Spinal cord (tissue), 10 donors: Measurements from ENCODE around the gene SNX8. TPM values are rescaled to one million over a fixed set of nuclear protein-coding genes. Genes with fewer than 3 reads are reported as not detected.
A peak's percentile ranks its signal among the peaks of the same experiment; 100 is the strongest.

Experiments
- DNase-seq, 6 donors: peaks; one replicate each; pipeline versions ENCODE4 v3.0.0 to v3.0.0-alpha.2; 2013 to 2015; ENCODE audit warnings: low spot score in 6 of 6, low read depth in 4 of 6
- H3K27ac ChIP-seq: one replicate; pipeline ENCODE4 v1.5.1; 2013; ENCODE audit warnings: low read depth, low read length, control low read depth
- H3K27me3 ChIP-seq: one replicate; pipeline ENCODE4 v1.6.1; 2013; ENCODE audit warnings: low read length; ENCODE audit not compliant: control insufficient read depth, insufficient read depth
- H3K36me3 ChIP-seq: one replicate; pipeline ENCODE4 v1.6.1; 2013; ENCODE audit warnings: low read length; ENCODE audit not compliant: control insufficient read depth, insufficient read depth
- H3K4me1 ChIP-seq: one replicate; pipeline ENCODE4 v1.6.1; 2013; ENCODE audit warnings: low read length; ENCODE audit not compliant: control insufficient read depth, insufficient read depth
- H3K4me3 ChIP-seq: one replicate; pipeline ENCODE4 v1.5.1; 2013; ENCODE audit warnings: low read depth, low read length, control low read depth
- H3K9me3 ChIP-seq: one replicate; pipeline ENCODE4 v1.6.1; 2013; ENCODE audit warnings: low read length; ENCODE audit not compliant: control insufficient read depth, insufficient read depth
- WGBS: methylation state at CpG from one replicate; pipeline ENCODE4 v1.1.5; 2013; ENCODE audit warnings: missing lambda C conversion rate; ENCODE audit not compliant: insufficient coverage; 5-methylcytosine and 5-hydroxymethylcytosine counted together
- polyA plus RNA-seq, 2 donors: library from polyadenylated mRNA; unstranded; fragments of 120-200 nt; gene quantifications; one replicate each; pipeline ENCODE4 v1.2.1, GENCODE V29; 2013; ENCODE audit not compliant: insufficient read length in 2 of 2
- total RNA-seq, 2 donors: library from RNA; depleted of rRNA in 1 of 2; stranded (reverse); fragments of 120-200 nt in 1 of 2; fragments of >200 nt in 1 of 2; gene quantifications; one replicate each; pipeline versions ENCODE4 v1.2.3 to v1.2.4, GENCODE V29; 2013 to 2014
- donor health status: healthy.

The SNX8 gene
- total and polyA plus RNA-seq, 4 donors = 12.2 to 36.9 (median 23.9) TPM

DNA sequence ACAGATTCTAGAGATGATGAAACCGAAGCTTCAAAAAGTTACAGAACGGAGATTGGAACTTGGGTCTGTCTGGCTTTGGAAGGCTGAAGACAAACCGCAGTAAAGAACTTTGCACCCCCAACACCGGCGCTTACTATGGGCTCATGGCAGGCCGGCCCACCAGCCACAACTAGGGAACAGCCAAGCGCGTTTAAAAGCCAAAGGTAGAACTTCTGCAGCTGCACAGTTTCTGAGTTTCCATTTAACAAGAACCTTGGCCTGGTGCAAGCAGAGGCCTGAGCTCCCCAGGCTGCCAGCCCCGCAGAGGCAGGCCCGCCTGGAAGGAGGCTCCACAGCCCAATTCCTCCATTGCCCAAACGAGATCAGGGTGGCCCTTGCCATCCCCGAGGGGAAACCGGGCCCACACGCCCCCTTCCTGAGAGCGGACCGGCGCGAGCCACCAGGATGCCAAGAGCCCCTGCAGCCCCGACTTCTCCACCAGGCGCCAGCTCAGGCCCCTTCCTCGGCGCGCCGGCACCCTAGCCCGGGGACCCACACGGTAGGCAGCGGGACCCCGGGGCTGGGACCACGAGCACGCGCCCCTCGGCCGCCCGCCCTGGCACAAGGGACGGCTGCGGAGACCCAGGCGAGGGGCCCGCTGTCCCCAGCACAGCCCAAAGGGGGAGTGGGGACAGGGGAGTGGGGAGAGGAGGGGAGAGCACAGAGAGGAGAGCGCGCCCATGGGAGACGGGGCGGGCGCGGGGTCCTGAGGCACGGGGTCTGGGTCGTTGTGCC lies 82.1 kb downstream of the SNX8 start:
- Histone ChIP-seq H3K9me3 (no peaks in the 10 kb centered on the region), H3K27me3 (no peaks in the 10 kb centered on the region), H3K4me3 (peak overlapping the region; percentile 87), H3K36me3 (peaks cover 57% of the 10 kb centered on the region), H3K4me1 (peaks cover 31% of the 10 kb centered on the region), H3K27ac (no peak overlapping the region)
- no peak for DNase-seq
- 3% methylated on average over 38 of the region's 46 CpGs for WGBS

GRCh38 chr7:2230882-2231281 lies 83.4 kb downstream of the SNX8 start:
- Histone ChIP-seq H3K9me3 (no peaks in the 10 kb centered on the region), H3K27me3 (no peaks in the 10 kb centered on the region), H3K4me3 (no peak overlapping the region), H3K36me3 (peaks cover 61% of the 10 kb centered on the region), H3K27ac (no peak overlapping the region), H3K4me1 (peaks cover 31% of the 10 kb centered on the region)
- WGBS = 85% methylated on average over 4 of the region's 9 CpGs
- no peak for DNase-seq

DNA sequence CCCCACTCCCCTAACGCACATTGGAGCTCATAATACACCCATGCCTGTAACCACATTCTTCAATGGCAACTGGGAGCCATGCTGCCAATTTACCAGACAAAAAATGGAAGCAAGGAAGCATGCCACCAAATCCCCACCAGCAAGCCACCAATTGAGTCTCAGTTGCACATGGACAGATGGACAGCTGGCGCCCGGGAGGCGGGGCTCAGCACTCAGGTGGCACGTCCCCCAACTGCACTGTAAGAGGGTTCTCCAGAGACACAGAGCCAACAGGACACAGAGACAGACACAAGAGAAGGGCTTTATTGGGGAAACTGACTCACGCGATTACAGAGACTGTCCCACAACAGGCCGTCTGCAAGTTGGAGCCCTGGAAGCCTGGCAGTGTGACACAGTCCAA lies 84.0 kb downstream of the SNX8 start:
- H3K4me1 ChIP-seq = peaks cover 31% of the 10 kb centered on the region
- no peak overlapping the region for H3K27ac ChIP-seq
- no peak for DNase-seq
- peaks cover 62% of the 10 kb centered on the region for H3K36me3 ChIP-seq
- H3K27me3 ChIP-seq = no peaks in the 10 kb centered on the region
- H3K4me3 ChIP-seq = no peak overlapping the region
- 91% methylated on average over 8 of the region's 8 CpGs for WGBS
- H3K9me3 ChIP-seq = no peaks in the 10 kb centered on the region

- H3K36me3 ChIP-seq = peaks cover 63% of the 10 kb centered on the region
- H3K27me3 ChIP-seq = no peaks in the 10 kb centered on the region
- no peaks in the 10 kb centered on the region for H3K9me3 ChIP-seq
- DNase-seq = no peak
- whole genome bisulfite sequencing = 96% methylated on average over 7 of the region's 7 CpGs
- H3K4me3 ChIP-seq = no peak overlapping the region
- H3K27ac ChIP-seq = no peak overlapping the region
- H3K4me1 ChIP-seq = peaks cover 31% of the 10 kb centered on the region
These were observed 84.8 kb downstream of the SNX8 start for GRCh38 chr7:2229467-2229866.

GRCh38 chr7:2228921-2229320 lies 85.3 kb downstream of the SNX8 start:
- Histone ChIP-seq H3K4me3 (no peak overlapping the region), H3K4me1 (peaks cover 31% of the 10 kb centered on the region), H3K9me3 (no peaks in the 10 kb centered on the region), H3K36me3 (peaks cover 68% of the 10 kb centered on the region), H3K27ac (no peak overlapping the region), H3K27me3 (no peaks in the 10 kb centered on the region)
- DNase-seq = no peak
- 97% methylated on average over 7 of the region's 8 CpGs for WGBS

DNA sequence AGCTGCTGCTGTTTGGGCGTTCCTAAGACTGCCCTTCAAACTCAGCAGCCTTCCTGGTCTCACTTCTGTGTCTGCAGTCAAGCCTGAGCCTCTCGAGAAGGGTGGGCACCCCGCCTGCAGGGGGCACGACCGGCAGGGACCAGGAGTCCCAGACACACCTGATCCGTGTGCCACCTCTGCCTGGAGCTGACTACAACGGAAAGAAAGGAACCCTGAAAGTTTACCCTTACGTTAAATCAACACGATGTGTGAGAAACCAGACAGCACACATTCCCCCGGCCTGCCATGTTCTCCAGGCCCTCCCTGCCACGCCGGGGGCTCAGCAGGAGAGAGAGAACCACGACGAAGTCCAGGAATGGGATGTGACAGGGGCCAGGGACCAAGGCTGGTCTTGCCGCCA lies 86.5 kb downstream of the SNX8 start:
- H3K27ac ChIP-seq = no peak overlapping the region
- DNase-seq = no peak
- no peak overlapping the region for H3K4me3 ChIP-seq
- no peaks in the 10 kb centered on the region for H3K9me3 ChIP-seq
- H3K4me1 ChIP-seq = peaks cover 21% of the 10 kb centered on the region
- WGBS = 91% methylated on average over 15 of the region's 15 CpGs
- no peaks in the 10 kb centered on the region for H3K27me3 ChIP-seq
- H3K36me3 ChIP-seq = peaks cover 80% of the 10 kb centered on the region

- 96% methylated on average over 12 of the region's 13 CpGs for WGBS
- H3K36me3 ChIP-seq = peaks cover 98% of the 10 kb centered on the region
These were observed 88.4 kb downstream of the SNX8 start for GRCh38 chr7:2225830-2226229.

DNA sequence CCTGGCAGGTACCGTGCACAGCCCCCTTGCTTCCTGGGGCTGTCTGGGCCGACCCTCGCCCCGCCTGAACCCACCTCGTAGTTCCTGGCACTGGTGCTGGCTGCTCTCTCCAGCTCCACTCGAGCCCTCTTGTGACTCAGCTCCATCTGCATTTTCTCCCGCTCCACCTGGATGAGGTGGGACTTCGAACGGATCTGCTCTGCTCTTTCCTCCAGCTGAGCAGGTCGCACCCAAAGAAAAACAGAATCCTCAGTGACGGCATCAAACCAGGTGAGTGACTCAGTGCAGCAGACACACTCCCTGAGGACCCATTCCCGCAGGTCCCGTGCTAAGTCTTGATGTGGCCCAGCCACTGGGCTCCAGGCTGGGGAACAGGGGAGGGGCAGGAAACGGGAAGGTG lies 88.9 kb downstream of the SNX8 start:
- no peak for DNase-seq
- H3K4me1 ChIP-seq = peaks cover 2% of the 10 kb centered on the region
- H3K4me3 ChIP-seq = no peak overlapping the region
- no peaks in the 10 kb centered on the region for H3K9me3 ChIP-seq
- WGBS = 98% methylated on average over 13 of the region's 14 CpGs
- no peak overlapping the region for H3K27ac ChIP-seq
- no peaks in the 10 kb centered on the region for H3K27me3 ChIP-seq
- peaks cover 98% of the 10 kb centered on the region for H3K36me3 ChIP-seq

More at GRCh38 chr7:2225830-2226229, 88.4 kb downstream of the SNX8 start:
- Histone ChIP-seq H3K9me3 (no peaks in the 10 kb centered on the region), H3K4me1 (peaks cover 7% of the 10 kb centered on the region), H3K27ac (no peak overlapping the region), H3K27me3 (no peaks in the 10 kb centered on the region), H3K4me3 (no peak overlapping the region)
- no peak for DNase-seq

DNA sequence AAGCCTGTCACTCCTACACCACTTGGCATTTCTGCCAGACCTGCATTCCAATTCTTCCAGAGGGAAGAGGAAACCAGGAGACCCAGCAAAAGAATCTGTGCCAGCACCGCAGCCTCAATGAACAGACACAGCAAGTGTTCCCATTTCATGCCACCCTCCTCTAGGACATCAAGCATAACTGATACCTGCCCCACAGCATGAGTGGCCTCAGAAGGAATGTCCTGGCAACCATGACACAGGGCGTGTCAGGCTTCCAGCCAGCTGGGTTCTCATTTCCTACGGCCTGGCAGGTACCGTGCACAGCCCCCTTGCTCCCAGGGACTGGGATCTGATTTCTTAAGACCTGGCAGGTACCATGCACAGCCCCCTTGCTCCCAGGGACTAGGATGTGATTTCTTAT lies 89.3 kb downstream of the SNX8 start:
- Histone ChIP-seq H3K27ac (no peak overlapping the region), H3K36me3 (peaks cover 98% of the 10 kb centered on the region), H3K4me3 (no peak overlapping the region), H3K4me1 (no peaks in the 10 kb centered on the region), H3K9me3 (no peaks in the 10 kb centered on the region), H3K27me3 (no peaks in the 10 kb centered on the region)
- no peak for DNase-seq
- WGBS = 96% methylated on average over 4 of the region's 4 CpGs

DNA sequence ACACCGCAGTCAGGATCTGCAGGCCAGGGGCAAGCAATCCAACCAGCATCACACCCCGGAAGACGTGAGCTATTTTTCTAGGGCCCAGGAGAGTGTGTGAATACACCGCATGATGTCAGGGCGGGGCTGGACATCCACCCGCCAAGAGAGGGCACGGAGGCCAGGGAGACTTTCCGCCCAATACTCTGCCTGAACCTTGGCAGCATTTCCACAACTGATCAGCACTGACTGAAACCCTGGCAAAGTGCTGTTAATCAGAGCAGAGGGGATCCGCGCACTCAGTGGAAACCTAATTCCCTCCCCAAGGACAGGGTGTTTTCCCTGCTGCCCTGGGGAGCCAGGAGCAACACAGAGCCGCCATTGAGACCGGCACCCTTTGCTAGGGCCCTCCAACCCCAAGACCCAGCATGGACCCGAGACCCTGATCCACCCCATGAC lies 89.7 kb downstream of the SNX8 start:
- DNase-seq = no peak

More for the DNA sequence above, 89.7 kb downstream of the SNX8 start:
- H3K27me3 ChIP-seq = no peaks in the 10 kb centered on the region
- no peak overlapping the region for H3K27ac ChIP-seq
- no peaks in the 10 kb centered on the region for H3K4me1 ChIP-seq
- no peaks in the 10 kb centered on the region for H3K9me3 ChIP-seq
- WGBS = 85% methylated on average over 13 of the region's 13 CpGs
- H3K4me3 ChIP-seq = no peak overlapping the region
- H3K36me3 ChIP-seq = peaks cover 98% of the 10 kb centered on the region
